AG04449 (cell line): ENCODE measurements around the gene GLOD4.

ENCODE experiments used
- CTCF ChIA-PET: fragments of 350-600 bp; formaldehyde crosslinking; extraction: SDS; loops from one replicate; lab custom pipeline; 2021; ENCODE audit warnings: antibody characterized with exemption; lab: Yijun Ruan, JAX
- POLR2A ChIA-PET: fragments of 400-600, 350-600 bp; formaldehyde crosslinking; extraction: SDS; loops from one replicate; lab custom pipeline; 2020; ENCODE audit warnings: antibody characterized with exemption, inconsistent platforms; lab: Yijun Ruan, JAX
- DNase-seq: peaks from one replicate; pipeline ENCODE4 v3.0.0-alpha.2; 2010; ENCODE audit warnings: low read depth, low spot score
- H3K4me3 ChIP-seq: 2 replicates; pipeline ENCODE4 v1.5.1; 2011; ENCODE audit warnings: low read depth, mild to moderate bottlenecking, control low read depth, low read length
- TF ChIP-seq, protein P1 (sequence below): IDR thresholded peaks from one replicate; pipeline ENCODE4 v1.5.1; 2011; ENCODE audit warnings: mild to moderate bottlenecking, moderate library complexity, low read length, control low read depth, inconsistent platforms; ENCODE audit not compliant: insufficient read depth; ENCODE audit errors: missing control alignments

The GLOD4 gene

DNA sequence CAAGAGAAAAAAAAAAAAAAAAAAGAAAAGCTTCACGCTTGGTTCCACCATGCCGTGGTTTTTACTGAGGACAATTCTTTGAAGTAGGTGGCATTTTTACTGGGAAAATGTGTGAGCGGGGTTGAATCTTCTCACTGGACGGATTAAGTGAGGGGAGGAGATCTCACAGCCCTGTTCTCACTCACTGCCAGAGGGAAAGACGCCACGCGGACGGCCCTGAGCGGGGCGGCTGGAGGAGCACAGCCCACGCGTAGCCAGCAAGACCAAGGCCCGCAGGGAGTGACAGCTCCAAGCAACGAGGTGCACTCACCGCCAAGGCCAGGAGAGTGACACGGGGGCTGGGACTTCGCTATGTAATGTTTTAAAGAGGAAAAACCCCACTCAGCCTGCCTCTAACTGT, 43.1 kb upstream of the GLOD4 start:
- CTCF ChIA-PET: interaction anchor here (1.1 kb wide), 1 partner anchor 156 kb away, joined by 4 read pairs; no protein-coding TSS in a partner anchor
- POLR2A ChIA-PET: no interaction called here
- H3K4me3 ChIP-seq: no peak overlapping the region
- TF ChIP-seq, protein P1, sequence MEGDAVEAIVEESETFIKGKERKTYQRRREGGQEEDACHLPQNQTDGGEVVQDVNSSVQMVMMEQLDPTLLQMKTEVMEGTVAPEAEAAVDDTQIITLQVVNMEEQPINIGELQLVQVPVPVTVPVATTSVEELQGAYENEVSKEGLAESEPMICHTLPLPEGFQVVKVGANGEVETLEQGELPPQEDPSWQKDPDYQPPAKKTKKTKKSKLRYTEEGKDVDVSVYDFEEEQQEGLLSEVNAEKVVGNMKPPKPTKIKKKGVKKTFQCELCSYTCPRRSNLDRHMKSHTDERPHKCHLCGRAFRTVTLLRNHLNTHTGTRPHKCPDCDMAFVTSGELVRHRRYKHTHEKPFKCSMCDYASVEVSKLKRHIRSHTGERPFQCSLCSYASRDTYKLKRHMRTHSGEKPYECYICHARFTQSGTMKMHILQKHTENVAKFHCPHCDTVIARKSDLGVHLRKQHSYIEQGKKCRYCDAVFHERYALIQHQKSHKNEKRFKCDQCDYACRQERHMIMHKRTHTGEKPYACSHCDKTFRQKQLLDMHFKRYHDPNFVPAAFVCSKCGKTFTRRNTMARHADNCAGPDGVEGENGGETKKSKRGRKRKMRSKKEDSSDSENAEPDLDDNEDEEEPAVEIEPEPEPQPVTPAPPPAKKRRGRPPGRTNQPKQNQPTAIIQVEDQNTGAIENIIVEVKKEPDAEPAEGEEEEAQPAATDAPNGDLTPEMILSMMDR: no peak
- DNase-seq: no peak

DNA sequence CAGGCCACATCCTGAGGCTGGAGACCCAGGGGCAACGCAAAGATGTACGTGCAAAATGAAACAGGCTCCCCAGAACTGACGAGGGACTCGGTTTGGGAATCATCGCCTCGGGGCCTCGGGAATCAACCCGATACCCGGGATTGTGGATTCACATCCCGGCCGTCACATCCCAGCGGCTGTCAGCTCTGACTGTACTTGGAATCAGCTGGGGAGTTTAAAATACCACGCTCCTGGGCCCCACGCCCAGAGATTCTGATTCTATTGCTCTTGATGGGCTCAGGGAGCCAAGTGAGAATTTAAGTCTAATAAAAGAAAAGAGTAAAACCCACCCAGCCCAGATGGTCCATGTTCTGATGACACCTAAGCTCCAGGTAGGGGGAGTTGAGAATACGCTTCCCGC, 42.3 kb upstream of the GLOD4 start:
- POLR2A ChIA-PET: no interaction called here
- no peak overlapping the region for H3K4me3 ChIP-seq
- CTCF ChIA-PET: interaction anchor here (1.1 kb wide), 1 partner anchor 156 kb away, joined by 4 read pairs; no protein-coding TSS in a partner anchor
- TF ChIP-seq, protein P1: no peak
- DNase-seq: no peak

DNA sequence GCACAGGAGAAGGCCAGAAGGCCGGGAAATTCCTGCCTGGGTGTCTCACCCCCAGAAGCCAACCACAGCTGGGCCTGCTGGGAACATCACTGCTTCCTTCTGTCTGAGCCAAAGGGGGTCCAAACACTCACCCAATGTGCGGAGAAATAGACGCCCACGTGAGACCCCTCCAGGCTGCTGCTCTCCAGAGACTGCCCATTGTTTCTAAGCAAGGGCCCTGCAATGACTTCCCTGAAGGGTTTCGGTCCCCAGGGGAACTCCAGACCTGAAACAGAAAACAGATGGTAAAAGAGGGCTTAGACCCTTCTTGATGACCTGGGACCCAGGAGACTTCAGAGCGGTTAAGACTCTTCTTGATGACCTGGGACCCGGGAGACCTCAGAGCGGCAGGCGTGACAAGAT, 41.4 kb upstream of the GLOD4 start:
- CTCF ChIA-PET: no interaction called here
- H3K4me3 ChIP-seq: no peak overlapping the region
- POLR2A ChIA-PET: no interaction called here
- no peak for DNase-seq
- TF ChIP-seq, protein P1: no peak

DNA sequence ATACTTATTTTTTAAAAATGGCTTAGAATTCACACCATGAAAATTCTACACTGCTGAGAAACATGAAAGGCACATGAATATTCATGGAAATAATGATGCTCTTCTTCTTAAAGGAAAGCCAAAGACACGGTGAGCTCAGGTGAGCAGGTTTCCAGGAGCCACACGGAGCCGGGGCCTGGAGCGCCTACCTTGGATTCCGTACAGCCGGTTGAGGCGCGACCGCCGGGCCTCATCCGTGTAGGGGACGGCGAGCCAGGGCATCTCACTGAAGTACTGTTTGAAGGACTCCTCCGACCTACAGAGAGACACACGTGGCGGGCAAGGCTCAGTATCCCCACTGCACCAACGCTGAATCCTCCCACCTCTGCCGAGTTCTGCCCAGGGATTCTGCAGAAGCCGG, 37.2 kb upstream of the GLOD4 start:
- TF ChIP-seq, protein P1: no peak
- CTCF ChIA-PET: no interaction called here
- H3K4me3 ChIP-seq: no peak overlapping the region
- POLR2A ChIA-PET: interaction anchor here (0.6 kb wide), 1 partner anchor 17 kb away, joined by 3 read pairs; no protein-coding TSS in a partner anchor
- DNase-seq: no peak

DNA sequence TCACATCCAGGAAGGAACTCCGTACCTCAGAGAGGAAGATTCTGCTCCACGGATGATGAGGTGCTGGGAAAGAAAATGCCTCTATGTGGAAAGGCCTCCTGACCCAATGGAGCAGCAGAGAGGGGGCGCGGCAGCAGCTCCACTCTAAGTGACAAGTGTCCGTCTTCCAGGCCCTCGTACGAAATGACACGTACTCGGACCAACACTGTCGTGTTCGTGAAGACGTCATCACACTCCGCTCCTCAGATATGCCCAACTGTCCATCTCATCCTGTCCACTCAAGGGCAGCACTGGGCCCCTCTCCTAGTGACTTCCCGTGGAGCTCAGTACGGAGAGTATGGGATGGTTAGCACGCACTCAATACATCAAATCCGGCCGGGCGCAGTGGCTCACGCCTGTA, 32.3 kb upstream of the GLOD4 start:
- H3K4me3 ChIP-seq: no peak overlapping the region
- ChIA-PET CTCF (interaction anchor here (0.6 to 1.2 kb wide), 2 partner anchors 19 to 167 kb away, joined by 3 to 5 read pairs; no protein-coding TSS in a partner anchor), POLR2A (no interaction called here)
- TF ChIP-seq, protein P1: no peak
- no peak for DNase-seq

DNA sequence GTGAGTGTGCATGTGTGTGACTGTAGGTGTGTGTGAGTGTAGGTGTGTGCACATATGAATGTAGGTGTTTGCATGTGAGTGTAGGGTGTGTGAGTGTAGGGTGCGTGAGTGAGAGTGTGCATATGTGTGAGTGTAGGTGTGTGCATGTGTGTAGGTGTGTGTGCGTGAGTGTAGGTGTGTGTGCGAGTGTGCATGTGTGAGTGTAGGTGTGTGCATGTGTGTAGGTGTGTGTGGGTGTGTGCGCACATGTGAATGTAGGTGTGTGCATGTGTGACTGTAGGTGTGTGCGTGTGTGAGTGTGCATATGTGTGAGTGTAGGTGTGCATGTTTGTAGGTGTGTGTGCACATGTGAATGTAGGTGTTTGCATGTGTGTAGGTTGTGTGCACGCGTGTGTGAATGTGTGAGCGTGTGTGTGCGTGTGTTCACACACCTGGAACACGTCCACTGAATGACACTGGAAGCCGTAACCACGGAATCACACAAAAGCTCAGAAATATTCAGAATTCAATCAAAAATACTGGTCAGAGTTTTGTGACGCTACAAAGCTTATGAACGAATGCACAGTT, 30.6 kb upstream of the GLOD4 start:
- TF ChIP-seq, protein P1: no peak
- ChIA-PET CTCF (no interaction called here), POLR2A (no interaction called here)
- DNase-seq: no peak
- H3K4me3 ChIP-seq: no peak overlapping the region
